Testis (tissue), 3 donors: ENCODE measurements around the gene MEOX1. TPM values are rescaled to one million over a fixed set of nuclear protein-coding genes. Genes with fewer than 3 reads are reported as not detected.

Experiments
- DNase-seq: peaks from one replicate; pipeline ENCODE4 v3.0.0-alpha.2; 2019
- H3K27ac ChIP-seq, 2 donors: fragments of 200-600 bp; sonication (generic); one replicate each; pipeline ENCODE4 v1.5.1; 2019
- H3K27me3 ChIP-seq: fragments of 200-600 bp; sonication (generic); one replicate; pipeline ENCODE4 v1.5.1; 2019
- H3K36me3 ChIP-seq: fragments of 200-600 bp; sonication (generic); one replicate; pipeline ENCODE4 v1.5.1; 2017; ENCODE audit warnings: low read depth; ENCODE audit errors: missing control alignments
- H3K4me1 ChIP-seq: fragments of 200-600 bp; sonication (generic); one replicate; pipeline ENCODE4 v1.5.1; 2019
- H3K4me3 ChIP-seq, 2 donors: fragments of 200-600 bp; sonication (generic); one replicate each; pipeline ENCODE4 v1.5.1; 2017 to 2019
- H3K9me3 ChIP-seq: fragments of 200-600 bp; sonication (generic); one replicate; pipeline ENCODE4 v1.5.1; 2017
- POLR2A ChIP-seq: fragments of 450-650 bp; IDR thresholded peaks from one replicate; pipeline ENCODE4 v1.6.1; 2017; ENCODE audit warnings: antibody characterized with exemption, mild to moderate bottlenecking, moderate library complexity
- WGBS, 2 donors: methylation state at CpG; one replicate each; pipeline ENCODE4 v1.1.5; 2018; 5-methylcytosine and 5-hydroxymethylcytosine counted together
- intact Hi-C: fragments of 100-400 bp; cut with DNase I; formaldehyde crosslinking; loops from one replicate; pipeline ENCODE4 v1.15.1; 2023; ENCODE audit warnings: low total_unique reads
- polyA plus RNA-seq: library from polyadenylated mRNA; stranded (reverse); fragments of 350-450 nt; fragmentation: Illumina TruSeq; extraction: RNeasy Lipid Tissue Mini Kit (QIAGEN cat#74804); gene quantifications from one replicate; pipeline ENCODE4 v1.2.3, GENCODE V29; 2014; ENCODE audit warnings: low read depth, low replicate concordance; ENCODE audit not compliant: insufficient read depth
- total RNA-seq, 2 donors: library from RNA; depleted of rRNA; stranded (reverse); fragments of >200 nt; gene quantifications; one replicate each; pipeline ENCODE4 v1.2.3, GENCODE V29; 2016
- TF ChIP-seq, protein P1 (sequence below), 3 experiments: fragments of 450-650 bp in 2 of 3; fragments of 200-600 bp in 1 of 3; sonication (generic) in 1 of 3; IDR thresholded peaks; one replicate each; pipeline ENCODE4 v1.5.1; 2016 to 2019; ENCODE audit warnings: antibody characterized with exemption in 3 of 3, mild to moderate bottlenecking in 2 of 3, moderate library complexity in 1 of 3

The MEOX1 gene
- total and polyA plus RNA-seq, 3 donors from 2014 or later = 0.12 to 6.1 (median 2.8) TPM

DNA sequence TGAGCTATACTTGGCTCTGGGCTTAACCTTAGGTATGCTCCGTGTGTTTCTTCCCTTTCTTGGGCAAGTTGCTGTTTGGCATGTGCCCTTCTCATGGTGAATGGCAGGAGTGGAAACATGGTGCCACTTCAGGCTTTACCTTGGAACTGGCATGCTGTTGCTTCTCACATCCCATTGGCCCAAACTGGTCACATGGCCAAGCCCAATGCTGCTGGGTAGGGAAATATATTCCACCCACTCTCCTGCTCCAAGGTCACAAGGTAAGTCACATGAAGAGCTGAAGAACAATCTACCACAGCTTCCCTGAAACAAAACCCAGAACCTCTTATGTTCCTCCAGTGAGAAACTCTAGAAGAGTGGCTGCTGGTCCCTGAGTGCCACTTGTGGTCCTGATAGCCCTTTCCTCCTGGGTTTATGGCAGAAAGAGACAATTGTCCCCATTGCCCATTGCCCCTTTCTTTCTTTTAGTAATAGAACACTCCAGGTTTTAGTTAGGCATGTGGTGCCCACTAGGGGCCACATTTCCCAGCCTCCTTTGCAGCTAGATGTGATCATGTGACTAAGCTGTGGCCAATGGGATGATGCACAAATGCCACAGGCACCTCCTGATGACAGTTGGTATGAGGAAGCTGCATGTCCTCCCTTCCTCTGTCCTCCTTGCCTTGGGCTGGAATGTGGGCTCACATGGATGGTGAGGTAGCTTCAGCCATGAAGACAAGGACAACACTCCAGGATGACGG is 50.3 kb downstream of the MEOX1 start:
- 94 to 95% methylated on average over 2 of the region's 2 CpGs for WGBS, 2 donors

DNA sequence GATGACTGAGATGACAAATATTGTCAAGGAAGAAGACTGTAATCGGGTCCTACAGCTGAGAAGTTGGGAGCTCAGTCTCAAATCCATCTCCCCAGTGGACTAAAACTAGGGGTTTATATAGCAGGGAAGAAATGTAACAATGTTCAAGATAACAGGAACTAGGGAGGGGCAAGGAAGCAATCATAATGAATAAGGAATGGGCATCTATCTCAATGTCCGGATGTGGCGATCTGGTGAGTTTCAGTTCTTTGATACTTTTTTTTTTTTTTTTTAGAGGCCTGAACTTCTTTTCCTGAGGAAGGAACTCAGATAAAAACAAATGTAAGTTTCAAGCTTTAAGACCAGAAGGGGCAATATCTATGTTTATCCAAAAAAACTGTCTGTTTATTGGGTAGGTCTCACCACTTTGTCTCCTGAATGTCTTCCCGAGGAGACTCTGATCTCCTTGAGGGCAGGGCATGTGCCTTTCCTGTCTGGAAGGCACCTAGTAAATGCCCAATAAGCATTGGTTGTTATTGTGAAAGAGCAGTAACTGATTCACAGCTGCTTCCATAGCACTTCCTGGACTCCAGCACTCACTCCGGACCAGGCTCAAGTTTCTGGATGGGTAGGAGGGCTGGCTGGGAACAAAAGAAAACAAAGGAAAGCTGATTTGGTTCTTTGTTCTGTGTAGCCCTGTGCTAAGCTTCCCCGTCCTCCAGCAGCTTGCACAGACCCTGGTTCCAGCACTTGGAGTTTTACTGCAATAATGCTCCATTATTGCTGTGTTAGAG is 51.9 kb downstream of the MEOX1 start:
- intact Hi-C loops = no loop called here
- no peak overlapping the region for H3K27ac ChIP-seq
- 55 to 67% methylated on average over 6 of the region's 6 CpGs for WGBS, 2 donors
- H3K36me3 ChIP-seq = no peaks in the 10 kb centered on the region
- DNase-seq = no peak
- no peaks in the 10 kb centered on the region for H3K27me3 ChIP-seq
- no peaks in the 10 kb centered on the region for H3K9me3 ChIP-seq
- no peak overlapping the region for H3K4me3 ChIP-seq
- no peak for TF ChIP-seq POLR2A
- TF ChIP-seq, protein P1, sequence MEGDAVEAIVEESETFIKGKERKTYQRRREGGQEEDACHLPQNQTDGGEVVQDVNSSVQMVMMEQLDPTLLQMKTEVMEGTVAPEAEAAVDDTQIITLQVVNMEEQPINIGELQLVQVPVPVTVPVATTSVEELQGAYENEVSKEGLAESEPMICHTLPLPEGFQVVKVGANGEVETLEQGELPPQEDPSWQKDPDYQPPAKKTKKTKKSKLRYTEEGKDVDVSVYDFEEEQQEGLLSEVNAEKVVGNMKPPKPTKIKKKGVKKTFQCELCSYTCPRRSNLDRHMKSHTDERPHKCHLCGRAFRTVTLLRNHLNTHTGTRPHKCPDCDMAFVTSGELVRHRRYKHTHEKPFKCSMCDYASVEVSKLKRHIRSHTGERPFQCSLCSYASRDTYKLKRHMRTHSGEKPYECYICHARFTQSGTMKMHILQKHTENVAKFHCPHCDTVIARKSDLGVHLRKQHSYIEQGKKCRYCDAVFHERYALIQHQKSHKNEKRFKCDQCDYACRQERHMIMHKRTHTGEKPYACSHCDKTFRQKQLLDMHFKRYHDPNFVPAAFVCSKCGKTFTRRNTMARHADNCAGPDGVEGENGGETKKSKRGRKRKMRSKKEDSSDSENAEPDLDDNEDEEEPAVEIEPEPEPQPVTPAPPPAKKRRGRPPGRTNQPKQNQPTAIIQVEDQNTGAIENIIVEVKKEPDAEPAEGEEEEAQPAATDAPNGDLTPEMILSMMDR (IDR thresholded peaks at IDR 0.05) = no peak
- H3K4me1 ChIP-seq = no peaks in the 10 kb centered on the region

More for the DNA sequence above, 50.3 kb downstream of the MEOX1 start:
- no peaks in the 10 kb centered on the region for H3K27me3 ChIP-seq
- TF ChIP-seq, protein P1 (IDR thresholded peaks at IDR 0.05) = no peak
- no peak for TF ChIP-seq POLR2A
- no peak overlapping the region for H3K27ac ChIP-seq
- intact Hi-C loops = no loop called here
- no peak for DNase-seq
- H3K4me1 ChIP-seq = peaks cover 2% of the 10 kb centered on the region
- no peak overlapping the region for H3K4me3 ChIP-seq
- H3K36me3 ChIP-seq = no peaks in the 10 kb centered on the region
- no peaks in the 10 kb centered on the region for H3K9me3 ChIP-seq

DNA sequence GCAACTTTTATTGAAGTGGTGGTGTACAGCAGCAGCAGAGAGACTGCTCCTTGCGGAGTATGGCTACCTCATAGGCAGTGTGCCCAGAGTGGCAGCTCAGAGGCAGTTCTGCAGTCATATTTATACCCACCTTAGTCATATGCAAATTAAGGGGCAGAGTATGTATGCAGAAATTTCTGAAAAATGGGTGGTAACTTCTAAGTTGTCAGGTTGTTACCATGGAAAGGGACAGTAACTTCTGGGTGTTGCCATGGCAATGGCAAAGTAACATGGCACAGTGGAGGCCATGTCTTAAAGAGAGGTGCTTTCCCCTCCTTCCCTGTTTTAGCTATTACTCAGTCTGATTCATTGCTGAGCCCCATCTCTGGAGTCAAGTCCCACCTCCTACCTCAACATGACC is 53.4 kb downstream of the MEOX1 start:
- intact Hi-C loops = no loop called here
- Histone ChIP-seq H3K9me3 (no peaks in the 10 kb centered on the region), H3K36me3 (no peaks in the 10 kb centered on the region), H3K4me3 (no peak overlapping the region), H3K27me3 (no peaks in the 10 kb centered on the region), H3K27ac (no peak overlapping the region), H3K4me1 (no peaks in the 10 kb centered on the region)
- no peak for DNase-seq
- TF ChIP-seq POLR2A = no peak
- TF ChIP-seq, protein P1 (IDR thresholded peaks at IDR 0.05) = no peak
- 100% methylated on average over 1 of the region's 1 CpG for WGBS, 2 donors

DNA sequence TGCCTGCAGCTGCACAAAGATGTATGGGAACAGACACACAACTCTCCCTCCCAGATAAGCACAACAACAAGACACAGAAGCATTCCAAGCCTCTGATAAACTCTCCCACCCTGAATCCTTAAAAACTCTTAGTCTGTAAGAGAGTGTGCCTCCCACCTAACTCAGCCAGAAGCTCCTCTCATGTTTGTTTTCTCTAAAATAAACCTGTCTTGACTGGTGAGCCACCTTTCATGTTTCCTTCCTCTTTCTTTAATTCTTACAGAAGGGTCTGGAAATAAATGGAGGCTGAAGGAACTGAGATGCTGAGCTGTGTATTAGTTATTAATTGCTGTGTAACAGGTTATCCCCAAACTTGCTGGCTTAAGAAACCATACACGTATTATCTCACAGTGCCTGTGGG is 57.2 kb downstream of the MEOX1 start:
- no peak for DNase-seq
- H3K27ac ChIP-seq = no peak overlapping the region
- 91 to 100% methylated on average over 1 of the region's 1 CpG for whole genome bisulfite sequencing, 2 donors
- H3K27me3 ChIP-seq = no peaks in the 10 kb centered on the region
- TF ChIP-seq POLR2A = no peak
- TF ChIP-seq, protein P1 (IDR thresholded peaks at IDR 0.05) = no peak
- intact Hi-C loops = no loop called here
- H3K36me3 ChIP-seq = no peaks in the 10 kb centered on the region
- H3K9me3 ChIP-seq = no peaks in the 10 kb centered on the region
- H3K4me3 ChIP-seq = no peak overlapping the region
- H3K4me1 ChIP-seq = no peaks in the 10 kb centered on the region
